NCI-H2227 (cell line): ENCODE data around the gene CD151.
A peak's percentile ranks its signal among the peaks of the same experiment; 100 is the strongest.

Experiments used
- DNase-seq: peaks from one replicate; lab custom pipeline; 2025; ENCODE audit not compliant: unreplicated experiment; lab: John Stamatoyannopoulos, UW

CD151 gene

GRCh38 chr11:827897-828192 is 4.9 kb upstream of the CD151 start, which contains the start of gene CRACR2B:
Gene CRACR2B, plus strand, starts transcription at chr11:827919. Its CDS starts 689 bp downstream, at chr11:828608.
- DNase-seq = no peak

- peak; percentile 63 for DNase-seq
Measured at GRCh38 chr11:828506-829175, 4.1 kb upstream of the CD151 start.

- no peak for DNase-seq
Measured at GRCh38 chr11:829176-829846, 3.4 kb upstream of the CD151 start.

- DNase-seq = no peak
Measured at GRCh38 chr11:829847-830294, 2.9 kb upstream of the CD151 start.

GRCh38 chr11:830295-831117 is 2.2 kb upstream of the CD151 start:
- DNase-seq = peak; percentile 95

- no peak for DNase-seq
Measured at GRCh38 chr11:831118-831864, 1.5 kb upstream of the CD151 start.

- DNase-seq = no peak
Measured at GRCh38 chr11:831961-832528, 707 bp upstream of the CD151 start.

GRCh38 chr11:833114-833791 is 501 bp downstream of the CD151 start:
- peak; percentile 71 for DNase-seq

GRCh38 chr11:833849-834311 is 1.1 kb downstream of the CD151 start:
- DNase-seq = no peak

- no peak for DNase-seq
Measured at GRCh38 chr11:834371-835316, 1.9 kb downstream of the CD151 start.

- DNase-seq = no peak
Measured at GRCh38 chr11:836274-836673, 3.5 kb downstream of the CD151 start.

- DNase-seq = no peak
Measured at GRCh38 chr11:836700-837099, 3.9 kb downstream of the CD151 start.

- no peak for DNase-seq
Measured at GRCh38 chr11:837189-837989, 4.6 kb downstream of the CD151 start.

- no peak for DNase-seq
Measured at GRCh38 chr11:837990-838307, 5.2 kb downstream of the CD151 start.

- peak; percentile 68 for DNase-seq
Measured at GRCh38 chr11:838441-839279, 5.9 kb downstream of the CD151 start.

- DNase-seq = no peak
Measured at GRCh38 chr11:839280-839623, 6.5 kb downstream of the CD151 start.

GRCh38 chr11:839875-840617 is 7.3 kb downstream of the CD151 start:
- no peak for DNase-seq
